ENCODE results near the gene IZUMO3. TPM values are rescaled to one million over a fixed set of nuclear protein-coding genes. Genes with fewer than 3 reads are reported as not detected.

The IZUMO3 gene
- total and polyA plus RNA-seq, 2 experiments from 2014 or later, result not detected

DNA sequence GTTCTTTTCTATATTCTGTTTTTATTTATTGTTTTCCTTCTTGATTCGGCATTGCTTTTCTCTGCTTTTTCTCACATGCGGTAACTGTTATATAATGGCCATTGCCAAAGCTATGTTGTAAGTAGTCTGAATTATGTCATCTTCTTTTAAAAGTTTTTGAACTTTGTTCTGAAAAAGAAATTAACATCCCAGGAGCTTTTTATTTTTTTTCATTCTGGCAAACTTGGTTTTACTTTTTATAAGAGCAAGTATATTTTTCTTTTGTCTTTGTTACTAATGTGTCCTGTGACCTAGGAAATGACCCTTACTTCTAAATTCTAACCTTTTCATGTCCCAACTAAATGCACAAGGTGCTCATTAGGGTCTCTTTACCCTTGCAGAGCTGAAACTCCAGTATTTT, 26.7 kb upstream of the IZUMO3 start:
- TF ChIP-seq, protein P1, sequence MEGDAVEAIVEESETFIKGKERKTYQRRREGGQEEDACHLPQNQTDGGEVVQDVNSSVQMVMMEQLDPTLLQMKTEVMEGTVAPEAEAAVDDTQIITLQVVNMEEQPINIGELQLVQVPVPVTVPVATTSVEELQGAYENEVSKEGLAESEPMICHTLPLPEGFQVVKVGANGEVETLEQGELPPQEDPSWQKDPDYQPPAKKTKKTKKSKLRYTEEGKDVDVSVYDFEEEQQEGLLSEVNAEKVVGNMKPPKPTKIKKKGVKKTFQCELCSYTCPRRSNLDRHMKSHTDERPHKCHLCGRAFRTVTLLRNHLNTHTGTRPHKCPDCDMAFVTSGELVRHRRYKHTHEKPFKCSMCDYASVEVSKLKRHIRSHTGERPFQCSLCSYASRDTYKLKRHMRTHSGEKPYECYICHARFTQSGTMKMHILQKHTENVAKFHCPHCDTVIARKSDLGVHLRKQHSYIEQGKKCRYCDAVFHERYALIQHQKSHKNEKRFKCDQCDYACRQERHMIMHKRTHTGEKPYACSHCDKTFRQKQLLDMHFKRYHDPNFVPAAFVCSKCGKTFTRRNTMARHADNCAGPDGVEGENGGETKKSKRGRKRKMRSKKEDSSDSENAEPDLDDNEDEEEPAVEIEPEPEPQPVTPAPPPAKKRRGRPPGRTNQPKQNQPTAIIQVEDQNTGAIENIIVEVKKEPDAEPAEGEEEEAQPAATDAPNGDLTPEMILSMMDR (IDR thresholded peaks at IDR 0.05; ENCODE audit: low read depth, low read length), result no peak
- Histone ChIP-seq H3K27me3 (no peaks in the 10 kb centered on the region), H3K36me3 (no peaks in the 10 kb centered on the region), H3K27ac (no peak overlapping the region), H3K4me3 (no peak overlapping the region), H3K9me3 (ENCODE audit: low read depth) (no peaks in the 10 kb centered on the region), H3K4me1 (ENCODE audit: low read depth) (no peaks in the 10 kb centered on the region)
- DNase-seq (ENCODE audit: low read depth in 1 of 2, low spot score in 1 of 2), result no peak

DNA sequence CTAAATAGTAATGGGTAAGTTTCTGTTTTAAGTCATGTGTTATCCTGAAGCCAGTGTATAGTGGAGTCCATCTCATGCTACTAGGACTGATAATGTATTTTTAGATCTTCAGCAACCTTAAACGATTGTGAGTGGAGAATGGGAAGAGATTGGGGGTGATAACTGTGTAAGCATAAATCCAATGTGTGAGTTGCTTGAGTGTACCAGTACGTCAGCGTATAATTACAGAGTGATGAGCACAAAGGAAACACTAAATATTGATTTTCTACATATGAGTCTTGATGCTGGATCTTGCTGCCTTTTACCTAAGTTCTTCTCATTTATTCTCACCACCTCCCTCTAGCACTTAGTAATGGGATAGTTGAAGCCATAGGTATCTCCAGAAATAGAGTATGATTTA, 16.3 kb upstream of the IZUMO3 start:
- no peaks in the 10 kb centered on the region for H3K9me3 ChIP-seq (ENCODE audit: low read depth)
- TF ChIP-seq, protein P1 (IDR thresholded peaks at IDR 0.05; ENCODE audit: low read depth, low read length), result no peak

DNA sequence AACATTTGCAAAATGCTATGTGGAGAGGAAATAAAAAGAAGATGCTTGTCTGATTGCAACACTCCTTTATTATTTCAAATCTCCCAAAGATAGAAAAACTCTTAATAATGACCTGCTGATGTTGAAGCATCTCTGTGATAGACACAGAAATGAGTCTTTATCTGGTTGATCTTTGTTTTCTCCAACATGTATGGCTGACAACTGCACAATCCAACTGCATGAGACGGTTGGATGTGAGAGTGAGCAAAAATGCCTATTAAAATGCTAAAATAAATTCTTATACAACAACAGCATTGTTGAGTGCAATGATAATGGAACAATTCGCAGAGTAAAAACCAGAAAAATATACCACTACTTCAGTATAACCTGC, 7.5 kb upstream of the IZUMO3 start:
- no peaks in the 10 kb centered on the region for H3K9me3 ChIP-seq (ENCODE audit: low read depth)
- no peak overlapping the region for H3K4me3 ChIP-seq
- H3K4me1 ChIP-seq (ENCODE audit: low read depth), result no peaks in the 10 kb centered on the region
- no peaks in the 10 kb centered on the region for H3K27me3 ChIP-seq
- no peak for DNase-seq (ENCODE audit: low read depth in 1 of 2, low spot score in 1 of 2)
- no peaks in the 10 kb centered on the region for H3K36me3 ChIP-seq
- TF ChIP-seq, protein P1 (IDR thresholded peaks at IDR 0.05; ENCODE audit: low read depth, low read length), result no peak
- no peak overlapping the region for H3K27ac ChIP-seq

More for the DNA sequence above, 16.3 kb upstream of the IZUMO3 start:
- DNase-seq (ENCODE audit: low read depth in 1 of 2, low spot score in 1 of 2), result no peak
- Histone ChIP-seq H3K4me3 (no peak overlapping the region), H3K4me1 (ENCODE audit: low read depth) (no peaks in the 10 kb centered on the region), H3K27me3 (no peaks in the 10 kb centered on the region), H3K36me3 (no peaks in the 10 kb centered on the region), H3K27ac (no peak overlapping the region)

DNA sequence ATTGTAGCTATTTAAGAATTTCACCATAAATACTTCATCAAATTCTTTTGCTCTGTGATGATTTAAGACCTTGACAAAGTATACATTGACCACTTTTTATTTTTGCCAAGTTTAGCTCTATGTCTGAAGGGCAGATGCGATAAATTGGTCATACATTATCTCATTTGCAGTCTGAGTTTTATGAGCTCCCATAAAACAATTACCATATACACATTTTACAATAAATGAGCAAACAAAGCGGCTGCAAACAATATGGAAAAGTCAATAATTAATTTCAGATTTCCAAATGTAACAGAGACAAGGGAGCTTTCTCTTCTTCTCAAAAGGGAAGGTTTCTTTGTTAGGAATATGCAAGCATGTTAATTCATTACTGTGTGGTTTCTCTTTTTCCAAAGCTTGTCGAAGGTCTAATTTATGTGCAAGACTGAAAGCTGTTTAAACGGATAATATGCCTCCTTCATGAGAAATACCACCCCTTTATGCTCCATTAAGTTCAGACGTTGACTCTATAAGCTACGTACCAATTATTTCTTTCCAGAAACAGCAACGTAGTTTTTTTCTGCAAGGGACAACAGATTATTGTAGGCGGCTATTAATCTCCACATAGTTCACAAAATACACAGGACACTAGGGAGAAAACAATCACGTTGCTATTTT, 7.0 kb upstream of the IZUMO3 start:
- H3K4me3 ChIP-seq, result no peak overlapping the region
- TF ChIP-seq, protein P1 (IDR thresholded peaks at IDR 0.05; ENCODE audit: low read depth, low read length), result no peak
- no peaks in the 10 kb centered on the region for H3K4me1 ChIP-seq (ENCODE audit: low read depth)
- H3K9me3 ChIP-seq (ENCODE audit: low read depth), result no peaks in the 10 kb centered on the region
- no peaks in the 10 kb centered on the region for H3K36me3 ChIP-seq
- H3K27me3 ChIP-seq, result no peaks in the 10 kb centered on the region
- DNase-seq (ENCODE audit: low read depth in 1 of 2, low spot score in 1 of 2), result no peak
- no peak overlapping the region for H3K27ac ChIP-seq

DNA sequence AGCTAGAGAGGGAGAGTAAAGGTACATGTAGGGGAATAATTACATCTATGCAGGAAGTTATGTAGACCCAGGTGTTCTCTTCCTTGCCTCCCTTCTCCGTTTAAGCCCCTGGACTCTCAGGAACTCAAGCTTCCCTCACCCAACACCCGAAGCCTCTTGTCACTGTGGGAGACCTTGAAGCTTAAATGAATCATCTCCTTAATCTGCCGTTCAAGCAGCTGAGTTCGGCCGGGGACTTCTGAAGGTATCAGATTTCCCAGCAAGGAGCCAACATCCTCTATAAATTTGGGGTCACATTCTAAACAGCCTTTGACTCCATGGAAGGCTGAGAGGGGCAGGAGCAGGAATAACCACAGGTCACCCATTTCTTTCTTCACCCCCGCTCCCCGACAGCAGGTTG, 412 bp downstream of the IZUMO3 start:
- Histone ChIP-seq H3K9me3 (ENCODE audit: low read depth) (no peaks in the 10 kb centered on the region), H3K36me3 (no peaks in the 10 kb centered on the region), H3K27me3 (no peaks in the 10 kb centered on the region), H3K4me3 (no peak overlapping the region), H3K4me1 (ENCODE audit: low read depth) (no peaks in the 10 kb centered on the region), H3K27ac (no peak overlapping the region)
- DNase-seq (ENCODE audit: low read depth in 1 of 2, low spot score in 1 of 2), result no peak
- TF ChIP-seq, protein P1 (IDR thresholded peaks at IDR 0.05; ENCODE audit: low read depth, low read length), result no peak

Measured in cardiac muscle cell (in vitro differentiated cells and primary cell).